Measurements from ENCODE around the gene TXK.

TXK gene

DNA sequence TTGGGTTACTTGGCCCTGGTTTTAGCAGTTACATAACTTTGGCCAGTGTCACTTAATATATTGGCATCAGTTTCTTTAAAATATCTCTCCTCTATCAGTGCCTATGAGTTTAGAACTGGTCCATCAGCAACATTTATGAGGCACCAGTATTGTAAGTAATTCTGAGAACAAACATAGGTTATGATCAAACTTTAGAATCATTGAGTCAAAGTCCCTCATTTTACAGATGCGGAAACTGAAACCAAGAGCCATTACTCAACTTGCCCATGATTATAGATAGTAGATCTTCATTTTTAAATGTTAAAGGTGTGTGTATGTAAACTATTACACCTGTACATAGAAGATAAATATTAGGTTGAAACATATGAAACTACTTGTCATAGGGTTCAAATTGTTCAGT lies 113.0 kb downstream of the TXK start:
- DNase-seq (ENCODE audit: low read depth), result no peak

DNA sequence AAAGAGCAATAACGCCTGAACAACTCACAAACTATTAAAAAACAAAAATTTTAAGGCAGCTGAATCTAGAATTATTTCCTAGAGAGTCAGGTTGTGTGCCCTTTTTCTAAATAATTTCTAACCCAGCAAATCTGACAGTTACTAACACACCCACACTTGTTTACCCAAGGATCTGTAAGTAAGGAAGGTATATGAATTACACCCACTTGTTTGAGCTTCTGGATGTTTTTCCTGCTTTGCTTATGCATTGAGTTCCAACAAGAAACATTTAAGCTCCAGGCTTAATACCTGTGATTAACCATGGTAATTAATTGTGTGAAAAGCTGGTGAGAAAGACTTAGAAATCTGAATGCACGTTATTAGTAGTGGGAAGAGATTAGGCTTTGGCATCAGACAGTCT lies 115.9 kb downstream of the TXK start:
- no peak for DNase-seq (ENCODE audit: low read depth)

DNA sequence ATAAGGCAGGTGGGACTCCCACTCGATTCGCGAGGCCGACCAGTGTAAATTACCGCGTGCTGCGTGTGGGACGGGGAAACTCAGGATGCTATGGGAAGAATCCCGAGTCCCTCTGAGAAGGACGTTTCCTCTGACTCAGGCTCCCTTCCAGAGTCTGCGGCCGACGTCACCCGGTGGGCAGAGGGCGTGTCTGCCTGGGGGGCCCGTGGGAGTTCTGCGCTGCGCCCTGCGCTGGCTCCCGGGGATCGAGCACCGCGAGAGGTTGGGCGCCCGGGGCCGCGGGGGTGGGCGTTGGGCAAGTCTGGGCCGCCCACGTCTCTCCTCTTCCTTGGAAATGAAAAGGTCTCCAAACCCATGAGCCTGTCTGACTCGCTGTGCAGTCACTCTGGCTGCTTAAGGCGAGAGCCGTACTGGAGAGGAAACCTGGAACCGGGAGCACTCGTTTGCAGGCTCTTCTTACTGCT lies 116.9 kb downstream of the TXK start:
- DNase-seq (ENCODE audit: low read depth), result no peak

Data from non-pigmented ciliary epithelial cell (primary cell).